Measurements from ENCODE around the gene FGF19. TPM values are rescaled to one million over a fixed set of nuclear protein-coding genes. Genes with fewer than 3 reads are reported as not detected.
A peak's percentile ranks its signal among the peaks of the same experiment; 100 is the strongest.

Gene FGF19
- total and polyA plus RNA-seq, 9 of the 15 experiments (the other 6 are each of a cell fraction or from before 2014, with no cell fraction given) = 0.11 TPM; not detected in 8

DNA sequence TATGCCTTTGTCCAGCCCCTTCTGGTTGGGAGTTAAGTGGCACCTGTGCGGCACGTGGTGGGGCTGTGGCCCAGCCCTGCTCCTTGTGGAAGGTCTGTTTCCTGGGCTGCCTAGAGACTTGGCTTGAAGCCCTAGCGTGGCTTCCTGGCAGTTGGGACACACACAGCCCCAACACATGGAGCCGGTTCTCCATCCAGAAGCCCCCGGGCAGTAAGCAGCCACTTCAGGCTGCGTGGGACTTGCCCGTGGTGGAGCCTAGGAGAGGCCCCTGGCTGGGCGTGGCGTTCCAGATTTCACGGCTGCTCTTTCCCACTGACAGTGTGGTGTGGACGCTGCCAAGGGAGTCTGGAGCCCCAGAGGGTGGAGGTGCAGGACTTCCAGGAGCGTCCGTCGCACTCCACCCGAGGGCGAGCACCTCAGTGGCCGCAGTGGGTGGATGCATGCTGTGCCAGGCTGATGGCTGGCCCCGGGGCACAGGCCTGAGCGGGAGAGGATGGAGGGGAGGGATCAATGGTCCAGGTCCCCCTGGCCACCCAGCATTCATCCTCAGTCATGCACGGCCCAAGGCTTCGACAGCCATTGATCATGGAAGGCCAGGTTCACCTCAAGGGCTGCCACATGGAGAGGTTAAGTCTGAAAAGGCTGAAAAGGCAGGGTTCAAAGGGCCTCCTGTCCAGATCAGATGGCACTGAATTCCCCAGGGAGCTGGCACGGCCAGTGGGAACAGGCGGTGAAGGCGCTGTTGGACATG, 53.6 kb downstream of the FGF19 start:
- H2AFZ ChIP-seq (ENCODE audit: low read depth, low read length) = no peak overlapping the region
- no peak overlapping the region for H3K4me3 ChIP-seq
- no TSS peak for BruUV-seq (replicated peaks)
- 63% methylated on average over 19 of the region's 24 CpGs for WGBS (ENCODE audit: insufficient coverage, low coverage, missing lambda C conversion rate)
- peaks cover 0 to 39% of the 10 kb centered on the region in 2 experiments; a peak in 2 of 5 replicates for H3K4me1 ChIP-seq (replicated peaks in 1 of 2; ENCODE audit: control insufficient read depth in 2 of 2, insufficient read depth in 2 of 2, low read length in 2 of 2)
- no peaks in the 10 kb centered on the region for H3K9me1 ChIP-seq (ENCODE audit: control insufficient read depth, insufficient read depth, low read length)
- H3K36me3 ChIP-seq (ENCODE audit: control insufficient read depth, insufficient read depth, low read length) = no peaks in the 10 kb centered on the region
- FAIRE-seq (no peak), ATAC-seq (no peak), DNase-seq (ENCODE audit: extremely low read depth in 1 of 4, low spot score in 3 of 4) (no peak)
- no peaks in the 10 kb centered on the region for H3K79me2 ChIP-seq (ENCODE audit: control insufficient read depth, insufficient read depth, low read length)
- H4K20me1 ChIP-seq (replicated peaks; ENCODE audit: control insufficient read depth, insufficient read depth, low read length) = no peaks in the 10 kb centered on the region; the same call in none of the 2 replicates
- in situ Hi-C loops (cut with MboI) (loop anchor here (25.0 kb wide), 2 partner anchors 813 to 1013 kb away; partner anchors contain the start of gene CPT1A), intact Hi-C loops (cut with micrococcal nuclease) (no loop called here)
- no peak for TF ChIP-seq YY1 (IDR thresholded peaks at IDR 0.05; ENCODE audit: borderline replicate concordance in 1 of 3, control insufficient read depth in 1 of 3, extremely low read depth in 1 of 3, insufficient read depth in 3 of 3, insufficient read length in 1 of 3, insufficient replicate concordance in 2 of 3, low read depth in 1 of 3, low read length in 2 of 3)
- peak; percentile 48 for TF ChIP-seq POLR2G (IDR thresholded peaks at IDR 0.05; ENCODE audit: low read depth, low read length)
- H3K9me3 ChIP-seq (replicated peaks; ENCODE audit: control insufficient read depth, insufficient read depth, low read depth, low read length) = no peaks in the 10 kb centered on the region
- H3K4me2 ChIP-seq (ENCODE audit: insufficient read depth, low read length) = no peak overlapping the region
- CTCF ChIA-PET (ENCODE audit: low intra/inter-chr PET ratio) = no interaction called here
- H3K27me3 ChIP-seq (ENCODE audit: control insufficient read depth in 2 of 2, insufficient read depth in 2 of 2, low read length in 2 of 2) = peaks cover 0 to 6% of the 10 kb centered on the region in 2 experiments; a peak in 2 of 5 replicates
- H3K9ac ChIP-seq (ENCODE audit: insufficient read depth in 1 of 2, low read depth in 2 of 2, low read length in 2 of 2) = peak overlapping the region in 1 of 2 experiments; percentile 26; a peak in 1 of 4 replicates
- POLR2A ChIA-PET = interaction anchor here (0.6 kb wide), 2 partner anchors 33 to 522 kb away, joined by 3 read pairs; no protein-coding TSS in a partner anchor
- no peak overlapping the region for H3K27ac ChIP-seq (ENCODE audit: extremely low read depth, low read depth, low read length)

DNA sequence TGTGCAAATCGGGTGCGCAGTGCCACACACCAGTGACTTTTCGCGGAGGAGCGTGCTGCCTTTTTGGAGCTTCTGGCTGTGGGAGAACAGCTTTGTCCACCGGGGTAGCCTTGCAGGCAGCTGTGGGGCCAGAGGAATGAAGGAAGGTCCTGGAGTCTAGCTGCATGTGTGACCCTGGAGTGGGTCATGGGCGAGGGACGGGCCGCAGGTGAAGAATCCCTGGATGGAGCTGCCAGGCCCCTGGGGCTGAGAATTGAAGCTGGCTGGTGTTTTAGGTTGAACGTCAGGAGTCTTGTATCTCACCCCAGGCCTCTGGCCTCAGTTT, 54.3 kb downstream of the FGF19 start:
- Histone ChIP-seq H3K9ac (ENCODE audit: insufficient read depth in 1 of 2, low read depth in 2 of 2, low read length in 2 of 2) (no peak overlapping the region; a peak in 1 of 4 replicates), H3K9me3 (replicated peaks; ENCODE audit: control insufficient read depth, insufficient read depth, low read depth, low read length) (no peaks in the 10 kb centered on the region), H4K20me1 (replicated peaks; ENCODE audit: control insufficient read depth, insufficient read depth, low read length) (no peaks in the 10 kb centered on the region; the same call in none of the 2 replicates), H3K4me1 (replicated peaks in 1 of 2; ENCODE audit: control insufficient read depth in 2 of 2, insufficient read depth in 2 of 2, low read length in 2 of 2) (peaks cover 0 to 45% of the 10 kb centered on the region in 2 experiments; a peak in 2 of 5 replicates), H3K4me3 (no peak overlapping the region), H3K79me2 (ENCODE audit: control insufficient read depth, insufficient read depth, low read length) (no peaks in the 10 kb centered on the region), H3K27ac (ENCODE audit: extremely low read depth, low read depth, low read length) (no peak overlapping the region), H3K36me3 (ENCODE audit: control insufficient read depth, insufficient read depth, low read length) (no peaks in the 10 kb centered on the region), H3K4me2 (ENCODE audit: insufficient read depth, low read length) (no peak overlapping the region), H3K27me3 (ENCODE audit: control insufficient read depth in 2 of 2, insufficient read depth in 2 of 2, low read length in 2 of 2) (no peaks in the 10 kb centered on the region; a peak in 1 of 5 replicates), H3K9me1 (ENCODE audit: control insufficient read depth, insufficient read depth, low read length) (no peaks in the 10 kb centered on the region), H2AFZ (ENCODE audit: low read depth, low read length) (no peak overlapping the region)
- 85% methylated on average over 9 of the region's 10 CpGs for WGBS (ENCODE audit: insufficient coverage, low coverage, missing lambda C conversion rate)
- in situ Hi-C loops (cut with MboI) (no loop called here), intact Hi-C loops (cut with micrococcal nuclease) (loop anchor here (10.0 kb wide), 3 partner anchors 415 to 1015 kb away; no protein-coding TSS in a partner anchor)
- ChIA-PET CTCF (ENCODE audit: low intra/inter-chr PET ratio) (no interaction called here), POLR2A (interaction anchor here (0.6 kb wide), 1 partner anchor 522 kb away, joined by 3 read pairs; no protein-coding TSS in a partner anchor)
- BruUV-seq (replicated peaks) = no TSS peak
- no peak for ATAC-seq
- no peak for TF ChIP-seq ZNF785 (CRISPR knock-in tag; IDR thresholded peaks at IDR 0.05)
- TF ChIP-seq, protein P1, sequence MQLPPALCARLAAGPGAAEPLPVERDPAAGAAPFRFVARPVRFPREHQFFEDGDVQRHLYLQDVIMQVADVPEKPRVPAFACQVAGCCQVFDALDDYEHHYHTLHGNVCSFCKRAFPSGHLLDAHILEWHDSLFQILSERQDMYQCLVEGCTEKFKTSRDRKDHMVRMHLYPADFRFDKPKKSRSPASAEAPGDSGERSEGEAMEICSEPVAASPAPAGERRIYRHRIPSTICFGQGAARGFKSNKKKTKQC (CRISPR knock-in tag; IDR thresholded peaks at IDR 0.05) = no peak
- TF ChIP-seq, protein P2, sequence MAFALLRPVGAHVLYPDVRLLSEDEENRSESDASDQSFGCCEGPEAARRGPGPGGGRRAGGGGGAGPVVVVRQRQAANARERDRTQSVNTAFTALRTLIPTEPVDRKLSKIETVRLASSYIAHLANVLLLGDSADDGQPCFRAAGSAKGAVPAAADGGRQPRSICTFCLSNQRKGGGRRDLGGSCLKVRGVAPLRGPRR (CRISPR knock-in tag; IDR thresholded peaks at IDR 0.05) = no peak
- no peak for DNase-seq (ENCODE audit: extremely low read depth in 1 of 4, low spot score in 3 of 4)
- no peak for FAIRE-seq
